ENCODE results near the gene L1TD1. TPM values are rescaled to one million over a fixed set of nuclear protein-coding genes. Genes with fewer than 3 reads are reported as not detected.

L1TD1 gene
- total and polyA plus RNA-seq, 4 donors, result 0.28 to 2.0 (median 0.61) TPM

DNA sequence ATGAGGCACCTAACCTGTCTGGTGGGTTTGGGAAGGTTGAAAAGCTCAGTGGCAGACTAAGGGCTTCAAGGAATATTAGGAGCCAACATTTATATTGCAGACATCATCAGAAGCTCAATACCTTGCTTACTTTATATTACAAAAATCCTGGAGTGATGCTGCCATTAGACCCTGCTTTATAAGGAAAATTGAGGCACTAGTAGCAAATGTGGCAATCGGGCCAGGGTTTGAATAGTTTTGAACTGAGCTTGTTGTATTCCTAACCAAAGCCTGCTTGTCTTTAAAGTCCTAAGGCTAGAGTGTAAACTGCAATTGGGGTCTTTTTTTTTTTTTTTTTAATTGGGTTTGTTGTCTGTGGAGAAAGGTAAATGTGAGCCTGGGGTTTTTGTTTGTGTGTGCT is 14.3 kb downstream of the L1TD1 start:
- H3K27me3 ChIP-seq (ENCODE audit: control insufficient read depth in 3 of 3, insufficient read depth in 3 of 3, low read length in 2 of 3), result no peaks in the 10 kb centered on the region
- WGBS, 2 donors, result 0 to 48% methylated on average over 1 of the region's 1 CpG
- no peak overlapping the region for H3K9ac ChIP-seq (ENCODE audit: insufficient read depth in 1 of 2, low read length in 2 of 2)
- ATAC-seq (ENCODE audit: insufficient read depth, low FRiP score) (no peak), DNase-seq (no peak)
- H3K27ac ChIP-seq (ENCODE audit: low read depth in 1 of 2, low read length in 1 of 2), result no peak overlapping the region
- H3K36me3 ChIP-seq (ENCODE audit: control insufficient read depth in 4 of 4, insufficient read depth in 4 of 4, low read length in 4 of 4), result peaks cover 0 to 33% (median 7%) of the 10 kb centered on the region in 4 donors
- peaks cover 0 to 12% (median 5%) of the 10 kb centered on the region in 4 donors for H3K9me3 ChIP-seq (ENCODE audit: control insufficient read depth in 4 of 4, insufficient read depth in 3 of 4, low read length in 3 of 4)
- TF ChIP-seq CTCF (IDR thresholded peaks at IDR 0.05; ENCODE audit: control extremely low read depth, extremely low read depth), result no peak
- H3K4me3 ChIP-seq, result no peak overlapping the region
- no peaks in the 10 kb centered on the region for H3K4me1 ChIP-seq (ENCODE audit: control insufficient read depth in 5 of 5, insufficient read depth in 5 of 5, low read length in 5 of 5)

DNA sequence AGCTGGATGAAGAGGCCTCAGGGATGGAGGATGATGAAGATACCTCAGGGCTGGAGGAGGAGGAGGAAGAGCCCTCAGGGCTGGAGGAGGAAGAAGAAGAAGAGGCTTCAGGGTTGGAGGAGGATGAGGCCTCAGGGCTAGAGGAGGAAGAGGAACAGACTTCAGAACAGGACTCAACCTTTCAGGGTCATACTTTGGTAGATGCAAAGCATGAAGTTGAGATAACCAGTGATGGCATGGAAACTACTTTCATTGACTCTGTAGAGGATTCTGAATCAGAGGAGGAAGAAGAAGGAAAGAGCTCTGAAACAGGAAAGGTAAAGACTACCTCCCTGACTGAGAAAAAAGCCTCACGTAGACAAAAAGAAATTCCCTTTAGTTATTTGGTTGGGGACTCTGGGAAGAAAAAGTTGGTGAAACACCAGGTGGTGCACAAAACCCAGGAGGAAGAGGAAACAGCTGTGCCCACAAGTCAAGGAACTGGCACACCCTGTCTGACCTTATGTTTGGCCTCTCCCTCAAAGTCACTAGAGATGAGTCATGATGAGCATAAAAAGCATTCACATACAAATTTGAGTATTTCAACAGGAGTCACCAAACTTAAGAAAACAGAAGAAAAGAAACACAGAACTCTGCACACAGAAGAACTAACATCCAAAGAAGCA is 15.4 kb downstream of the L1TD1 start:
- 77 to 84% methylated on average over 1 of the region's 1 CpG for WGBS, 2 donors
- Histone ChIP-seq H3K27me3 (ENCODE audit: control insufficient read depth in 3 of 3, insufficient read depth in 3 of 3, low read length in 2 of 3) (no peaks in the 10 kb centered on the region), H3K36me3 (ENCODE audit: control insufficient read depth in 4 of 4, insufficient read depth in 4 of 4, low read length in 4 of 4) (peaks cover 0 to 29% (median 7%) of the 10 kb centered on the region in 4 donors), H3K9me3 (ENCODE audit: control insufficient read depth in 4 of 4, insufficient read depth in 3 of 4, low read length in 3 of 4) (peaks cover 0 to 12% (median 5%) of the 10 kb centered on the region in 4 donors), H3K27ac (ENCODE audit: low read depth in 1 of 2, low read length in 1 of 2) (no peak overlapping the region), H3K4me1 (ENCODE audit: control insufficient read depth in 5 of 5, insufficient read depth in 5 of 5, low read length in 5 of 5) (no peaks in the 10 kb centered on the region), H3K9ac (ENCODE audit: insufficient read depth in 1 of 2, low read length in 2 of 2) (no peak overlapping the region), H3K4me3 (no peak overlapping the region)
- no peak for DNase-seq
- ATAC-seq (ENCODE audit: insufficient read depth, low FRiP score), result no peak
- no peak for TF ChIP-seq CTCF (IDR thresholded peaks at IDR 0.05; ENCODE audit: control extremely low read depth, extremely low read depth)

DNA sequence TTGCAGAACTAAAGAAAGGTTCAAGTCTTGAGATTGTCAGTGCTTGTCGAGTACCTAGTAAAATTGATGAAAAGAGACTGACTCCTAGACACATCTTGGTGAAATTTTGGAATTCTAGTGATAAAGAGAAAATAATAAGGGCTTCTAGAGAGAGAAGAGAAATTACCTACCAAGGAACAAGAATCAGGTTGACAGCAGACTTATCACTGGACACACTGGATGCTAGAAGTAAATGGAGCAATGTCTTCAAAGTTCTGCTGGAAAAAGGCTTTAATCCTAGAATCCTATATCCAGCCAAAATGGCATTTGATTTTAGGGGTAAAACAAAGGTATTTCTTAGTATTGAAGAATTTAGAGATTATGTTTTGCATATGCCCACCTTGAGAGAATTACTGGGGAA is 16.3 kb downstream of the L1TD1 start:
- DNase-seq, result no peak
- Histone ChIP-seq H3K27ac (ENCODE audit: low read depth in 1 of 2, low read length in 1 of 2) (no peak overlapping the region), H3K36me3 (ENCODE audit: control insufficient read depth in 4 of 4, insufficient read depth in 4 of 4, low read length in 4 of 4) (peaks cover 0 to 28% (median 7%) of the 10 kb centered on the region in 4 donors), H3K4me1 (ENCODE audit: control insufficient read depth in 5 of 5, insufficient read depth in 5 of 5, low read length in 5 of 5) (no peaks in the 10 kb centered on the region), H3K27me3 (ENCODE audit: control insufficient read depth in 3 of 3, insufficient read depth in 3 of 3, low read length in 2 of 3) (no peaks in the 10 kb centered on the region), H3K9me3 (ENCODE audit: control insufficient read depth in 4 of 4, insufficient read depth in 3 of 4, low read length in 3 of 4) (peaks cover 0 to 12% (median 5%) of the 10 kb centered on the region in 4 donors), H3K9ac (ENCODE audit: insufficient read depth in 1 of 2, low read length in 2 of 2) (no peak overlapping the region), H3K4me3 (no peak overlapping the region)
- no peak for TF ChIP-seq CTCF (IDR thresholded peaks at IDR 0.05; ENCODE audit: control extremely low read depth, extremely low read depth)
- 99 to 100% methylated on average over 1 of the region's 1 CpG for WGBS, 2 donors
- ATAC-seq (ENCODE audit: insufficient read depth, low FRiP score), result no peak

GRCh38 chr1:62212411-62212810 is 17.8 kb downstream of the L1TD1 start:
- Histone ChIP-seq H3K36me3 (ENCODE audit: control insufficient read depth in 4 of 4, insufficient read depth in 4 of 4, low read length in 4 of 4) (peaks cover 0 to 24% (median 7%) of the 10 kb centered on the region in 4 donors), H3K4me3 (no peak overlapping the region), H3K9me3 (ENCODE audit: control insufficient read depth in 4 of 4, insufficient read depth in 3 of 4, low read length in 3 of 4) (peaks cover 0 to 12% (median 5%) of the 10 kb centered on the region in 4 donors), H3K4me1 (ENCODE audit: control insufficient read depth in 5 of 5, insufficient read depth in 5 of 5, low read length in 5 of 5) (no peaks in the 10 kb centered on the region), H3K9ac (ENCODE audit: insufficient read depth in 1 of 2, low read length in 2 of 2) (no peak overlapping the region), H3K27ac (ENCODE audit: low read depth in 1 of 2, low read length in 1 of 2) (no peak overlapping the region), H3K27me3 (ENCODE audit: control insufficient read depth in 3 of 3, insufficient read depth in 3 of 3, low read length in 2 of 3) (no peaks in the 10 kb centered on the region)
- ATAC-seq (ENCODE audit: insufficient read depth, low FRiP score) (no peak), DNase-seq (no peak)
- 84 to 85% methylated on average over 6 of the region's 6 CpGs for WGBS, 2 donors
- TF ChIP-seq CTCF (IDR thresholded peaks at IDR 0.05; ENCODE audit: control extremely low read depth, extremely low read depth), result no peak

Data from lung (tissue), 12 donors.